ENCODE measurements around the gene CES4A.
A peak's percentile ranks its signal among the peaks of the same experiment; 100 is the strongest.
"Not testable (repeated sequence)": the region's sequence is repeated elsewhere in the genome, so short reads cannot be mapped to it uniquely, and the experiment has no call there.

CES4A gene

GRCh38 chr16:67022531-67023214, 34.3 kb downstream of the CES4A start:
- no peak for DNase-seq (ENCODE audit: low read depth in 2 of 2)

DNA sequence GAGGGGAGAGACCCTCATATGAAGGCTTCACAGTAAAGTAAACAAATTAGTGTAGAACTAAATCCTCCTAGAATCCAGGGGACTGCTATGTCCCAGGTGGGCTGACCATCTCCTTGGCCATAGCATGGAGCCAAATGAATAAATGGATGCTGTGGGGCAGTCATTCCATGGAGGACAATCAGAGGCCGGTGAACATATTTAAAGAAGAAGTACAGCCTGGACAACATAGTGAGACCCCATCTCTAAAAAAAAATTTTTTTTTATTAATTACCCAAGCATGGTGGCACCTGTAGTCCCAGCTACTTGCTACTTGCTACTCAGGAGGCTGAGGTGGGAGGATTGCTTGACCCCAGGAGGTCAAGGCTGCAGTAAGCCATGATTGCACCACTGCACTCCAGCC, 35.3 kb downstream of the CES4A start:
- DNase-seq (ENCODE audit: low read depth in 2 of 2): no peak

- no peak for DNase-seq (ENCODE audit: low read depth in 2 of 2)
These were observed 36.2 kb downstream of the CES4A start for GRCh38 chr16:67024384-67025209.

- DNase-seq (ENCODE audit: low read depth in 2 of 2): no peak
These were observed 36.8 kb downstream of the CES4A start for GRCh38 chr16:67025210-67025550.

- no peak for DNase-seq (ENCODE audit: low read depth in 2 of 2)
These were observed 38.2 kb downstream of the CES4A start for GRCh38 chr16:67026570-67026969.

- no peak for DNase-seq (ENCODE audit: low read depth in 2 of 2)
These were observed 38.7 kb downstream of the CES4A start for GRCh38 chr16:67027046-67027445.

DNA sequence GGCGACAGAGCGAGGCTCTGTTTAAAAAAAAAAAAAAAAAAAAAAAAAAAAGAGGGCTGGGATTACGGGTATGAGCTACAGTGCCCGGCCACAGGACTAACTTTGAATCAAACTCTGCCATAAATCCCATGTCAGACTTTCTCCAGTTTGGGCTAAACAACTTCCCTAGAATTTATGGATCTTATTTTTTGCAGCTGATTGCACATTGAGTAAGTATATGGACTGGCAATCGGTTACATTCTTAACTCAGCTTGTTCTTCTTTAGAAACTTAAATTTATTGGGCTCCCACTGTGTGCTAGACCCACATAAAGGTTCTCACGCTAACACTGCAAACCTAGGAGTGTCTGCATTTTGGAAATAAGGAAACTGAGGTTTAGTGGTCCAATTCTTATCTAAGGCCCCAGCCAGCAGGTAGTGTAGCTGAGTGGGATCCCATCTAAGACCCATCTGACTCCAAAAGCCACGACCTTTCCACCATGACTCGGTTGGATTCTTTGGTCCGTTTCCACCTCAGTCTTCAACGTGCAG, 39.8 kb downstream of the CES4A start:
- no peak for DNase-seq (ENCODE audit: low read depth in 2 of 2)

GRCh38 chr16:67028696-67029253, 40.4 kb downstream of the CES4A start, which contains the start of gene CBFB:
Gene CBFB (plus strand): TSS chr16:67029149. CDS start chr16:67029408, 259 bp downstream.
- DNase-seq (ENCODE audit: low read depth in 2 of 2): peak; percentile 89 to 91

- peak; percentile 36 to 45 for DNase-seq (ENCODE audit: low read depth in 2 of 2)
These were observed 41.1 kb downstream of the CES4A start for GRCh38 chr16:67029254-67030096.

- DNase-seq (ENCODE audit: low read depth in 2 of 2): no peak
These were observed 42.0 kb downstream of the CES4A start for GRCh38 chr16:67030221-67030962.

DNA sequence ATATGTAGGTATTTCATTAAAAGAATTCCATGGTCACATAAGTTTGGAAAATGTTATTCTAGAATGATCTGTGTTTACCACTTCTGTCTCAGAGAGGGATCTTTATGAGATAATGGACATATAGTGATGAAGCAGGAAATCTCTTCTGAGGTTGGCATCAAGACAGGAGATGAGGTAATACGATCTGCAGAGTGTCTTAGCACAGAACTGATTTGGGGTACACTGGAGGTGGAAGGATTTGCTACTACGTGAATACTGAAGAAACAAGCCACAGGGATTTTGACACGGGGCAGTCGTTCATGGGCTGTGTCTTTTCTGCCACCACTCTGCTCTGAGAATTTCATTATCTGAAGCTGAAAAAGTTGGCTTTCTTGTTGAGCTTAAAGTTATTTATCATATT, 46.1 kb downstream of the CES4A start:
- no peak for DNase-seq (ENCODE audit: low read depth in 2 of 2)

DNA sequence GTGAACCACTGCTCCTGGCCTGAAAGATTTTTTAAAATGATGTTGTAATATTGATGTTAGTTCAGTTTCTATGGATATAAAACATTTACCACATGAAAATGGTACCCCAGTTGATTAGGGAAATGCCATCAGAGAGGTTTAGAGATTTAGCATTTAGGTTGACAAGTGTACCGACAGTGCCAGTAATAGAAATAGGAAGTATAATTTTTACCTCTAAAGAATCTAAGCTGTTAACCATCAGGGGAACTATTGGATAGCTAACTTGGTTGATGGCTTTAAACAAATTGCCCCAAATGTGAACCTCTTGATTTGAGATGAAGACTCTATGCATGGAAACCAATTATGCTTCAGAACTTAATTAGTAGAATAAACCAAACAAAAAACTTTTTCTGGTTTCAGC, 47.0 kb downstream of the CES4A start:
- no peak for DNase-seq (ENCODE audit: low read depth in 2 of 2)

DNA sequence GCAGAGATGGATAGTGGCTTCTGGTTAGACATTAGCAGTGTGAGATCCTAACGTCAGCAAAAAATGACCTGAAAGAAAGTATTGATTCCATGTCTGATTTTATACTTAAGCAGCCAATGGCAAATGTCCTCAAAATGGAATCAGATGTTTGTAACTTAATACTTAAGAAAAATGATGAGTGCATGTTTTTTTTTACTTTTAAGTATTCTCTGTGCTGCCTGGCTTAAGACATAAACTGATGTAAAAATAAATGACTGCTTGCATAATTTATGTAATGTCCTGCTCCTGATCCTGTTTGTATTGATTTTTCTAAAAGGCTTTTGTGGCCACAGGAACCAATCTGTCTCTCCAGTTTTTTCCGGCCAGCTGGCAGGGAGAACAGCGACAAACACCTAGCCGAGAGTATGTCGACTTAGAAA, 47.9 kb downstream of the CES4A start:
- no peak for DNase-seq (ENCODE audit: low read depth in 2 of 2)

GRCh38 chr16:67039260-67040020, 51.1 kb downstream of the CES4A start:
- no peak for DNase-seq (ENCODE audit: low read depth in 2 of 2)

DNA sequence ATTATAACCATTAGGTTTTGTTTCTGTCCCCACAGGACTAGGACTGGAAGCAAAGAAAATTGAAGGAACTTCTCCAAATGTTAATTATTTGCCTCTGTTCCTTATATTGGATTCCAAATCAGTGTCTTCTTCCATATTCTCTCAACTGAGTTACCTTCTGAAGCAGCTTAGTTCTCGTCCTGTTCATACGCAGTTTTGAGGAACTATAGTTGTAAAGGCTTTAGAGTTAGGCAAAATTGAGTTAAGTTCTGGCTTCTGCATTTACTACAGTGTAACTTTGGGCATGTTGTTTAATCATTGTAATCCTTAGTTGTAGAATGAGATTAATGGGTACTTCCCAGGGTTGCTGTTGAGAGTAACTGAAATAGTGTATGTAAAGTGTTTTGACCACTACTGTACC, 51.8 kb downstream of the CES4A start:
- DNase-seq (ENCODE audit: low read depth in 2 of 2): no peak

DNA sequence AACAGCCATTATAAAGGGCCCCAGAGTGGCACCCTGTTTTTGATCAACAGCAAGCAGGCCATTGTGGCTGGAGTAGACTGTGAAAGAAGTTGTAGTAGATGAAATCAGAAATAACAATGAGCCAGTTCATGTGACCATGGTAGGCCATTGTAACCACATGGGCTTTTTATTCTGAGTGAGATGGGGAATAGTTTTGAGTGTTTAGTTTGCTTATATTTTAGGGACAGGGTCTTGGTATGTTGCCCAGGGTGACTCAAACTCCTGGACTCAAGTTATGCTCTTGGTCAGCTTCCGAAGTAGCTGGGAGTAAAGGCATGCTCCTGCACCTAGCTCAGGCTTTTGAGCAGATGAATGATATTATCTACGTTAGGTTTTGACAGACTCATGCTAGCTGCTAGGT, 52.5 kb downstream of the CES4A start:
- no peak for DNase-seq (ENCODE audit: low read depth in 2 of 2)

- not testable (repeated sequence) for DNase-seq (ENCODE audit: low read depth in 2 of 2)
These were observed 53.1 kb downstream of the CES4A start for GRCh38 chr16:67041520-67041919.

DNA sequence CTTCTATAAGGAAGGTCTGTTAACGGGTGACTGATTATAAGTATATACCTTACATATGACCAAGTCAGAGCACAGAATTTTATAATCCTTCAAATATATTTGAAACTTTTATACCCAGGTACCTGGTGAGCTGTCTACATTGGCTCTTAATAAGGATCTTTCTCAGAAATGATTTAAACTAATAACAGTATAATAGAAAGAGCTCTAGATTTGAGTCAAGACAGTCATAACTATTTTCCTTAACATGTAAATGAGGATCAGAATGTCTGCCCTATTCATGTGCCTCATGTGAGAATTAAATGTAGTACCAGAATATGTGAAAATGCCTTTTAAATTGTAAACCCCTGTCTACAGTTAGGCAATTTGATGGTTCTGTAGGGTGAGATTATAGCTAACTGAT, 55.0 kb downstream of the CES4A start:
- DNase-seq (ENCODE audit: low read depth in 2 of 2): no peak

DNA sequence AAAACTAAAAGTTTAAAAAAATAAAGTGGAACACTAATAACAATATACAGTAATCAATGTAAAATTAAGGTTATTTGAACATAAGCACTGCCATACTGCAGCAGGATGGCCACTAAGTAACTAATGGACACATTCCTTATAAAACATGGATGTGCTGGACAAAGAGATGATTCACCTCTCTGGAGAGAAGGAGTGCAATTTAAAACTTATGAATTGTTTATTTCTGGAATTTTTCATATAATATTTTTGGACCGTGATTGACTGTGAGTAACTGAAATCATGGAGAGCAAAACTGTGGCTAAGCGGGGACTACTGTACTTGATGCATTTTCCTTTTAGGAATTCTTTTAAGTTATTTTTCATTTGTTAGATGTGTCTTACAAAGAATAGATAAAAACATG, 62.4 kb downstream of the CES4A start:
- no peak for DNase-seq (ENCODE audit: low read depth in 2 of 2)

DNA sequence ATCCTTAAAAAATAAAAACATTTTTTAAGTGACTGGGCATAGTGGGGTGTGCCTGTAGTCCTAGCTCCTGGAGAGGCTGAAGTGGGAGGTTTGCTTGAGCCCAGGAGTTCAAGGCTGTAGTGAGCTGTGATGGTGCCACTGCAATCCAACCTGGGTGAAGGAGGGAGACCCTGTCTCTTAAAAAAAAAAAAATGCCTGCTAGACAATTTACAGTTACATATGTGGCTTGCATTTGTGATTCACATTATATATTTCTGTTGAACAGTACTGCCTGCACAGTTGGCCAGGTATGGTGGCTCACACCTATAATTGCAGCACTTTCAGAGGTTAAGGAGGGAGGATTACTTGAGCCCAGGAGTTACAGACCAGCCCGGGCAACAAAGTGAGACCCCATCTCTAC, 64.0 kb downstream of the CES4A start:
- no peak for DNase-seq (ENCODE audit: low read depth in 2 of 2)
